OCI-LY3 (cell line): Measurements from ENCODE around the gene CTDSPL.

Experiments used
- CTCF ChIP-seq: fragments of 200-600, 300-600 bp; sonication (generic); IDR thresholded peaks from 2 replicates; pipeline ENCODE4 v1.5.1; 2014; ENCODE audit warnings: antibody characterized with exemption, low read length, low read depth
- EZH2phosphoT487 ChIP-seq: fragments of 200-600 bp; shearing (Covaris generic); IDR thresholded peaks from 2 replicates; pipeline ENCODE4 v1.6.1; 2018; ENCODE audit warnings: antibody characterized with exemption, mixed run types, low read depth

GRCh38 chr3:38011111-38011510, 149.4 kb downstream of the CTDSPL start:
- TF ChIP-seq CTCF (no peak), EZH2phosphoT487 (no peak)
